ENCODE data around the gene ARHGAP22. TPM values are rescaled to one million over a fixed set of nuclear protein-coding genes. Genes with fewer than 3 reads are reported as not detected.

The ARHGAP22 gene
- total RNA-seq, 1 experiment from 2014 or later: 13.5 TPM

DNA sequence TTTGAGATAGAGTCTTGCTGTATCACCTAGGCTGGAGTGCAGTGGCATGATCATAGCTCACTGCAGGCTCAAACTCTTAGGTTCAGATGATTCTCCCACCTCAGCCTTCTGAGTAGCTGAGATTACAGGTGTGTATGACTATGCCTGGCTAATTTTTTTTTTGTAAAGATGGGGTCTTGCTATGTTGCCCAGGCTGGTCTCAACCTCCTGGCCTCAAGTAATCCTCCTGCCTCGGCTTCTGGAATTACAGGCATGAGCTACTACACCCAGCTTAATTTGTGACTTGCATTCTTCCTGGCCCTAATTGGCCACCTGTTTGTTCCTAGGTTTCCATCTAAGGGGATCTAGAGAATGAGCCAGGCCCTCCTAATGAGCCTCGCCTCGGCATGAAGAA lies 9.3 kb downstream of the ARHGAP22 start:
- no TSS peak for BruUV-seq (replicated peaks)
- Histone ChIP-seq H3K4me3 (ENCODE audit: low read depth, low read length) (no peak overlapping the region), H3K4me1 (no peaks in the 10 kb centered on the region), H3K27me3 (replicated peaks; ENCODE audit: control insufficient read depth, insufficient read depth, low read length) (no peaks in the 10 kb centered on the region; the same call in 1 of the 2 replicates), H3K36me3 (ENCODE audit: control insufficient read depth, insufficient read depth, low read length) (no peaks in the 10 kb centered on the region), H3K9me3 (no peaks in the 10 kb centered on the region)
- Mint-ChIP-seq H3K36me3 (ENCODE audit: insufficient read depth, unreplicated experiment) (no peaks in the 10 kb centered on the region), H3K4me1 (ENCODE audit: low read depth, unreplicated experiment) (no peaks in the 10 kb centered on the region), H3K27ac (ENCODE audit: unreplicated experiment) (no peak overlapping the region), H3K4me3 (ENCODE audit: unreplicated experiment) (no peak overlapping the region), H3K9me3 (ENCODE audit: unreplicated experiment) (no peaks in the 10 kb centered on the region), H3K27me3 (ENCODE audit: insufficient read depth, unreplicated experiment) (peaks cover 13% of the 10 kb centered on the region)
- ChIA-PET CTCF (no interaction called here), POLR2A (no interaction called here)
- TF ChIP-seq, protein P1, sequence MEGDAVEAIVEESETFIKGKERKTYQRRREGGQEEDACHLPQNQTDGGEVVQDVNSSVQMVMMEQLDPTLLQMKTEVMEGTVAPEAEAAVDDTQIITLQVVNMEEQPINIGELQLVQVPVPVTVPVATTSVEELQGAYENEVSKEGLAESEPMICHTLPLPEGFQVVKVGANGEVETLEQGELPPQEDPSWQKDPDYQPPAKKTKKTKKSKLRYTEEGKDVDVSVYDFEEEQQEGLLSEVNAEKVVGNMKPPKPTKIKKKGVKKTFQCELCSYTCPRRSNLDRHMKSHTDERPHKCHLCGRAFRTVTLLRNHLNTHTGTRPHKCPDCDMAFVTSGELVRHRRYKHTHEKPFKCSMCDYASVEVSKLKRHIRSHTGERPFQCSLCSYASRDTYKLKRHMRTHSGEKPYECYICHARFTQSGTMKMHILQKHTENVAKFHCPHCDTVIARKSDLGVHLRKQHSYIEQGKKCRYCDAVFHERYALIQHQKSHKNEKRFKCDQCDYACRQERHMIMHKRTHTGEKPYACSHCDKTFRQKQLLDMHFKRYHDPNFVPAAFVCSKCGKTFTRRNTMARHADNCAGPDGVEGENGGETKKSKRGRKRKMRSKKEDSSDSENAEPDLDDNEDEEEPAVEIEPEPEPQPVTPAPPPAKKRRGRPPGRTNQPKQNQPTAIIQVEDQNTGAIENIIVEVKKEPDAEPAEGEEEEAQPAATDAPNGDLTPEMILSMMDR (IDR thresholded peaks at IDR 0.05; ENCODE audit: insufficient read depth in 1 of 2, low read depth in 1 of 2, low read length in 1 of 2, severe bottlenecking in 1 of 2, unreplicated experiment in 1 of 2): no peak
- intact Hi-C loops (cut with micrococcal nuclease; ENCODE audit: unreplicated experiment): no loop called here
- no peak for DNase-seq

DNA sequence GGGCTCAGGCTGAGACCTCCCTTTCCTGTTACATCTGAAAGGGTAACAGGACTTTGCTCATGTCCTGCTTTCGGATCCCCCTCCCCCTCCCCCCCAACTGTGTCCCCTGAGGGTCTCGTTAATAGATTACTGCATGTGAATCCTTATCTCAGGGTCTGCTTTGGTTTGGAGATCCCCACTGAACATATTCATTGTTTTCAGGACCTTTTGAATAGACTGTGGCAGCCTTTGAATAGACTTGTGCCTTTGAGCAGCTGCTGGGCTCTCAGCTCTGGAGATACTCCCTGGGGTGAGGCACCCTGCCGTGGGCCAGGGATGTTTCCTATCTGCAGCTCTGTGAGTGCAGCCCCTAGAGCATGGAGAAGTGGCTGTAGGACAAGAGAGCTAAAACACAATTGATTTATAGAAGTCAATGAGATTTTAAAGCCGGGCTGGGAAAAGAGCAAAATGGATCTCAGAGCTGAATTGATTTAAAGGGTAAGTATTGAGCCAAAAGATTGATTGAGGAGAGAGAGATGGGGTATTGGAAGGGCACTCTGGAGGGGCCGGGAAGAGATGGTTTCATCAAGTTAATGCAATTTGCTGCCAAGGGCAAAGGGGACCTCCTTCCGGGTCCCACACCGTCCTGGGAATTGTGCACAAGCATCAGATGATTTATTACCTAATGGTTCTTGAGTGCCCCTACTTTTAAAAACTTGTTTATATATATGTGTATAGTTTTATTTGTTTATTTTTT lies 9.9 kb downstream of the ARHGAP22 start:
- no peaks in the 10 kb centered on the region for H3K36me3 Mint-ChIP-seq (ENCODE audit: insufficient read depth, unreplicated experiment)
- ChIA-PET CTCF (no interaction called here), POLR2A (no interaction called here)
- intact Hi-C loops (cut with micrococcal nuclease; ENCODE audit: unreplicated experiment): no loop called here
- Histone ChIP-seq H3K4me3 (ENCODE audit: low read depth, low read length) (no peak overlapping the region), H3K9me3 (no peaks in the 10 kb centered on the region), H3K36me3 (ENCODE audit: control insufficient read depth, insufficient read depth, low read length) (no peaks in the 10 kb centered on the region), H3K27me3 (replicated peaks; ENCODE audit: control insufficient read depth, insufficient read depth, low read length) (no peaks in the 10 kb centered on the region; the same call in 1 of the 2 replicates), H3K4me1 (no peaks in the 10 kb centered on the region)
- H3K27ac Mint-ChIP-seq (ENCODE audit: unreplicated experiment): no peak overlapping the region
- DNase-seq: no peak
- H3K4me3 Mint-ChIP-seq (ENCODE audit: unreplicated experiment): no peak overlapping the region
- H3K27me3 Mint-ChIP-seq (ENCODE audit: insufficient read depth, unreplicated experiment): peaks cover 13% of the 10 kb centered on the region
- no TSS peak for BruUV-seq (replicated peaks)
- TF ChIP-seq, protein P1 (IDR thresholded peaks at IDR 0.05; ENCODE audit: insufficient read depth in 1 of 2, low read depth in 1 of 2, low read length in 1 of 2, severe bottlenecking in 1 of 2, unreplicated experiment in 1 of 2): no peak
- H3K9me3 Mint-ChIP-seq (ENCODE audit: unreplicated experiment): no peaks in the 10 kb centered on the region
- H3K4me1 Mint-ChIP-seq (ENCODE audit: low read depth, unreplicated experiment): no peaks in the 10 kb centered on the region

DNA sequence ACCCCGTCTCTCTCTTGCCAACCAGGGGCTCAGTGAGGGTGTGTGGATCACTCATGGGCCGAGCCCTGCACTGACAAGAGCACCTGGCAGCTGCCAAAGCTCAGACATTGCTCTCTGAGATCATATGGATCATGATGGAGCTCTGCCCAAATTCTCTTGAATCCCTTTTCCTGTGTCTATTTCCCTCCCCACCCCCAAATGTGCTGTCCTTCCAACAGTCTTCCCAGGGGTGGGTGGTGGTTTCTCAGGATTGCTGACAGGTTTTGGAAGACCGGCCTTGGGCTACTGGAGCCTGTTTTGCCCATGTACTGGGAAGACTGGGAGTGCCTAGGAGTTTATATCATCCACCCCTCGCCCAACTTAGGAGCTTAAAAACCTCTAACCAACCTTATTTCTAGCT lies 10.5 kb downstream of the ARHGAP22 start:
- H3K4me3 Mint-ChIP-seq (ENCODE audit: unreplicated experiment): no peak overlapping the region
- Histone ChIP-seq H3K4me3 (ENCODE audit: low read depth, low read length) (no peak overlapping the region), H3K4me1 (no peaks in the 10 kb centered on the region), H3K9me3 (no peaks in the 10 kb centered on the region), H3K36me3 (ENCODE audit: control insufficient read depth, insufficient read depth, low read length) (no peaks in the 10 kb centered on the region), H3K27me3 (replicated peaks; ENCODE audit: control insufficient read depth, insufficient read depth, low read length) (no peaks in the 10 kb centered on the region; the same call in 1 of the 2 replicates)
- BruUV-seq (replicated peaks): no TSS peak
- TF ChIP-seq, protein P1 (IDR thresholded peaks at IDR 0.05; ENCODE audit: insufficient read depth in 1 of 2, low read depth in 1 of 2, low read length in 1 of 2, severe bottlenecking in 1 of 2, unreplicated experiment in 1 of 2): no peak
- intact Hi-C loops (cut with micrococcal nuclease; ENCODE audit: unreplicated experiment): no loop called here
- H3K27ac Mint-ChIP-seq (ENCODE audit: unreplicated experiment): no peak overlapping the region
- H3K9me3 Mint-ChIP-seq (ENCODE audit: unreplicated experiment): no peaks in the 10 kb centered on the region
- DNase-seq: no peak
- CTCF ChIA-PET: no interaction called here
- H3K4me1 Mint-ChIP-seq (ENCODE audit: low read depth, unreplicated experiment): no peaks in the 10 kb centered on the region
- H3K27me3 Mint-ChIP-seq (ENCODE audit: insufficient read depth, unreplicated experiment): peaks cover 13% of the 10 kb centered on the region
- POLR2A ChIA-PET: interaction anchor here (0.6 kb wide), 1 partner anchor 130 kb away, joined by 3 read pairs; no protein-coding TSS in a partner anchor
- no peaks in the 10 kb centered on the region for H3K36me3 Mint-ChIP-seq (ENCODE audit: insufficient read depth, unreplicated experiment)

Data from Caco-2 (cell line).